Endometrium (tissue), 2 donors: ENCODE results near the gene SYT13.

Source experiments
- FAIRE-seq: peaks from 2 replicates; lab custom pipeline; 2012; peaks lifted over from hg19 to GRCh38; lab: Jason Lieb, UNC
- donor health status: control.
- donor health status: control.

The SYT13 gene

DNA sequence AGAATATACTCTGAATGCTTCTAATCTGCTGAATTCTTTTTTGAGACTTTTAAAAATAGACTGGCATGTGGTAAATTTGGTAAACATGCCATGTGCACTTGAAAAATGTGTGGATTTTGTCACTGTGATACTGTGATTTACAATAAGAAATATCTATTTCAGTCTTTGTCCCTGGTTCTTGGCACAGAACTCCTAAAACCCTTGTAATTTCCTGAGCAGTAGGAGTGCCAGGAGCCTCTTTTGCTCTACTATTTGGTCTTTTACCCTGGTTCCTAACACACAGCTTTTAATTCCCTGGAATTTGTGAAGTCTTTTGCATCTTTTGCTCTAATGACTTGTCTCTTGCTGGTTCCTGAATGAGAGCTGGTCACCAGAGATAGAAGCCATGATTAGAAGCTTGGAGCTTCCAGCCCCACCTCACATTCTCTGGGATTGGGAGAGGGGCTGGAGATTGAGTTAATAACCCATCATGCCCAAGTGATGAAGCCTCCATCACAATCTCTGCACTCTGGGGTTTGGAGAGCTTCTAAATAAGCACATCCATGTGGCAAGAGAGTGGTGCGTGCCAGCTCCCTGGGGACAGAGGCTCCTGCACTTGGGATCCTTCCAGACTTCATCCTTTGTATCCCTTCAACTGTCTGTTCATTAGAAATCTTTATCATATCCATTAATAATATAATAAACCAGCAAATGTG, 27.2 kb upstream of the SYT13 start:
- FAIRE-seq, result no peak

DNA sequence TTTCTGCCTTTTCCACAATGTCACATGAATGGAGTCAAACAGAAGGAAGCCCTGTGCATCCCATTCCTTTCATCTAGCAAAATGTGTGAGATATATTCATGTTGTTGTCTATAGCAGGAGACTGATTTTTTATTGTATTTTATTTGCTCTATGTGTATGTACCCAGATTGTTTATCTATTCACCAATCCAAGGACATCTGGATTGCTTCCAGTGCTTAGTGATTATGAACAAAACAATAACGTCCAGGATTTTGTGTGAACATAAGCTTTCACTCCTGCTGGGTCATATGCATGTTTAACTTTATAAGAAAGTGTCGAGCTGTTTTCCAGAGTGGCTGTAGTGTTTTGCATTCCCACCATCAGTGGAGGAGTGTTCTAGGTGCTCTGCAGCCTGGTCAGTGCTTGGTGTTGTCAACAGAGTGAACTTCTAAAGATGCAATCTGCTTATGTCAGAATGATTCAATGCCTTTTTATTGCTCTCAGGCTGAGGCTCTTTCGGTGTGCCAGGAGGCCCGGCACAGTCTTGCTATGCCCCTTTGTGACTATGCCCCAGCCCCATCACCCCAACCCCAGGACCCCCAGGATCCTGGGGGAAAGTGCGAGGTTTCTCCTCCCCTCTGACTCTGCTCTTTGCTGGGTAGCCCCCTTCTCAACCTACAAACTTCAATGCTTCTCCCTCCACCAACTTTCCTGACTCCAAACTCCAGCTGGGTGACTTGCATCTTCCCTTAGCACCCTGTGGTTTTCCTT, 19.9 kb upstream of the SYT13 start:
- no peak for FAIRE-seq

DNA sequence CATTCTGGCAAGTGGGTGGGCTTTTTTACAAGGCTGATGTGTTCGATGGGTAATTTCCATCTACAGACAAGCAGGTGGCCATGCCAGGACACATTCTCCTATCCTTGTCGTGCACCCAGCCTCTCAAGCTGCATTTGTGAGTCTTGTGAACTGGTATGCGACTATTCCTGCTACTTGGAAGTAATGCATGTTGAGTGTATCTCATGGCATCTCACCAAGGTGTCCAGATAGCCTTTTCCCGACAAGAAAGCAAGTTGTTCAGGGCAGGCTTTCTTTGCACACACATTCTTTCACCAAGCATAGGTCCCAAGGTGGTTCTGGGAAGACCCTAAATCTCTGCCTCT, 18.8 kb upstream of the SYT13 start:
- no peak for FAIRE-seq

DNA sequence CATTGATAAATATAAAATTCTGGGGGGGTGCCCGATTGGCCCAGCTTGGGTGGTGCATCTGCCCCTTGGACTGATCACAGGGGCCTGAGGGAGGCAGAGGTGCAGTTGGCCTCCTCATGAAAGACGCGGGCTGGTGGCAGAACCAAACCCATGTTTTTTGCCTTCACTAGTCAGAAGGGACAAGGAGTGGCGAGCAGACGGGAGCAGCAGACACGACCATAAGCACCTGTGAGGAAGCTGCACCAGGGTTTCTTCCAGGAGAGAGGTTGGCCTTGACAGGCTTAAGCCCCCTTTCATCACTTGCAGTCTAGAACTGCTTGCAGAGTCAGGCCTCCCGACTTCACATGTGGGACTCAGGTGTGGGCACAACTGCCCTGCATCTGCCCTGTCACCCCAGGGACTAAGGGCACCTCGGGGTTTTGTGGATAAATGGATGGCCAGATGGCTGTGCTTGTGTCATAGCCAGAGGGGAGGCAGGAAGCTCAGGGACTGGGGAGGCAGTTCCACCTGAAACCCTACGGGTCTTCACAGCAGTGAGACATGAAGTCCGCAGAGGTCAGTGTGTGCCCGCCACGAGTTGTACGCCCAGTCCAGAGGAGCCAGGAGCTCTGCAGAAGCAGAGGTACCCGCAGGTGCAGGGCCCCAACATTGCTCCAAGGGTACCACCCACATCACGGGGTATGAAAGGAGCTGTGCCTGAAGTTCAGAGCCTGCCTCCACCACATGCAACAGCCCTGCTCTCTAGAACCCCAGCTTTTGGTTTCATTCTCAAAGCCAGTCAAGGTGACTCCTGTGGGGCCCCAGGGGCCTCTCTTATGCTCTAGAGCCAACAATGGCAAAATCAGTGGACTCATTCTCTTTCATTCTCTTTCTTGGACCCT, 18.2 kb upstream of the SYT13 start:
- FAIRE-seq, result no peak

DNA sequence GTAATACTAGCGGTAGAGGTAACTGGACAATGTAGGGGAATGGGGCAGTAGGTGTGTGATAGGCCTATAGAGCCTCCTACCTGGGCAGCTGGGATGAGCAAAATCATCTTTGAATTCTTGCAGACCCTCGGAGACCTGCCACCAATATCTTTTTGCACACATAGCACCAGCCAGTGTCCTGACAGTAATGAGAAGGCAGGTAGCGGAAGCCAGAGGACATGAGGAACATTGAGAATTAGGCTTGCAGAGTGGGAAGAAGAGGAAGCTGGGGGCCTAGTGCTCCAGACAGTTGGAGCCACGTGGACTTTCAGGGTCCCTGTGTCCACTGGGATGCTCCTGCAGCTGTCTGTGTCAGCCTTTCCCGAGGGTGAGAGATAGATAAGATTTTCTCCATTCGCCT, 17.2 kb upstream of the SYT13 start:
- no peak for FAIRE-seq

DNA sequence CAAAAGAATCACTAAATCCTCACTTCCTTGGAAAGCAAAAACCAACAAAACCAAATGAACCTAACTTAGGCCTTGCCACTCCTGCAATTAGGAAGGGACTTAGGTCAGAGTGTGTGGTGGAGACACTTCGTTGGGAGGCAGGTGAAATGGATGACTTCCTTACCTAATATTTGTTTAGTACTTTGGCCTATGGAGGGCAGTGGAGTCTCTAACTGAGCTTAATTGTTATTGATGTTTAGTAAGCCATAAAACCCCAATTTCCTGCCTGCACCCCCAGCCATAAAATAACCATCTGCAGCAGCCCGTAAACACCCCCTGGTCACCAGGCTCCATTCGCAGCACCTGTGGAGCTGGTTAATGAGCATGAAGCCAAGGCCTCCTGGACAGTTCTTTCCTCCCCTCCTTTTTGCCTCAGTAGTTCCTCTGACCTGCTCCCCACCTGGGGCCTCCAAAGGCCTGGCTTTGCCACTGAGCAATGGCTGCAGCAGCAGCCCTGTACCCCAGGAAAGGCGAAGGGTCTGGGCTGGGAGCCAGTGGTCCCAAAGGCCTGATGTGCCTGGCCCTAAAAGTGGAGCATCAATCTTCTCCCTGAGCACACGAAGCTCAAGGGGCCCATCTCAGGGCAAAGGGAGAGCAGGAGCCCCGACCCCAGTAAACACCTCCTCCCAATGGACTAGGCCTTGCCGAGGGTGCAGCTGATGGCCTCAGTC, 15.6 kb upstream of the SYT13 start:
- no peak for FAIRE-seq

DNA sequence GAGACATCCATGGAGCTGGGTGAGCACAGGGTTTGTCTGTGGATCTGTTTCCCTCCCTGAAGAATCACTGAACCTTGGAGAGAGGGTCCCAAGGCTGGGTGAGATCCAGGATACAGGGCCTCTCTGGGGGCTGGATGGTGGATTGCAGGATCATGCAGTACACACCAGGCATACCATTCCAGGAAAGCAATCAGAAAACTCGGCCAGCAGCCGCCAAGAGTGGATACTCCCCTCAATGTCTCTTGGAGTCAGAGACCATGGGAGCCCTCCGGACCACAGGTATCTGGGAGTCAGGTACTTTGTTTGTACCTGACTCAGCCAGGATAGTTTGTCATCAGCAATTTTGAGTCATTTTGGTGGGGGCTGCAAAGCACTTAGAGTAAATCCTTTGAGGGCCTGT, 14.6 kb upstream of the SYT13 start:
- no peak for FAIRE-seq

DNA sequence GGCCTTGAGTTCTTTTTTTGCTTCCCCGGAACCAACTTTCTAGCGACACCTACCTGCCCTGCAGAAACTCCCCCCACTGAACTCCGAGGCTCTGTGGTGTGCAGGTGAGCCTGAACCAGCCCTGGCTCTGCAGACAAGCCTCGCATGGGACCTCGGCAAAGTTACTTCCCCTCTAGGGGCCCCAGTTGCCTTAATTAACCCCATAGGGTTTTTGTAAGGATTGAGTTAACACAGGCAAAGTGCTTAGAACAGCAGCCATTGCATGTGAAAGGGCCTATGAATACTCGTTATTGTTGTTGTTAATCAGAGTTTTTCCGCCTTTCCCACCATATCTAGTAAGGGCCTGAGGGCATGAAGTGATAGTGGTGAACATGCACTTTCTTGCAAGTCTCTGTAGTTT, 12.6 kb upstream of the SYT13 start:
- FAIRE-seq, result no peak

DNA sequence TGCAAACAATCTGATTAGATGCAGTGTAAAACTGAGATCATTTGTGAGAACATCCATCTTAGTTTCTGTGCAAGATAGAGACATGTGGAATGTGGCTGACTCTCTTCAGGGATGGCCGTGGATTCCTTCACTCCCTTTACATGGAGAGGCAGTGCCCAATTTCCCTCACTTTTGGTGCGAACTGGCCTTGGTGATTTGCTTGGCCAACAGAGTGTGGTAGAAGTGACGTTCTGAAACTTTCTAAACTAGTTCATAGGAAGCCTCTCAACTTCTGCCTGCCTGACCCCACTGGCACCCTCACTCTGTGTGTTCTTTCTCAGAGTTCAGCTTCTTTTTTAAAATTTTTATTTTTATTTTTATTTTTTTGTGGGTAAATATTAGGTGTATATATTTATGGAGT, 9.9 kb upstream of the SYT13 start:
- FAIRE-seq, result no peak

DNA sequence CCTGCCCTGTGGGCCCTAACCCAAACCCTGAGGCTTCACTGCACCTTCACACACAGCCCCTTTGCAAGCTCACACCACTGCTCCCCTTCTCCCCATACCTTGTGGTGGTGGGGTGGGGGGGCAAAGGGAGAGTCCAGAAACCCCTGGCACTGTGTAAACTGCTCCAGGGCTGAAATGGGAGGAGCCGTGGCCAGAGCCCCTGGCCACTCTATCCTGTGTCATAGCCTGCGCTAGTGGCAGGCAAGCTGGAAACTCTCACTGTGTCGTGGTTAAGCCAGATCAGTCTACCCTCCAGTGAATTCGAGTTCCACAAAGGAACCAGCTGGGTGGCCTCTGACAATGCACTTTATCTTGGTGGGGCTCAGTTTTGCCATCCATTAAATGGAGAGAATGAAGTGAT, 8.4 kb upstream of the SYT13 start:
- FAIRE-seq, result no peak

DNA sequence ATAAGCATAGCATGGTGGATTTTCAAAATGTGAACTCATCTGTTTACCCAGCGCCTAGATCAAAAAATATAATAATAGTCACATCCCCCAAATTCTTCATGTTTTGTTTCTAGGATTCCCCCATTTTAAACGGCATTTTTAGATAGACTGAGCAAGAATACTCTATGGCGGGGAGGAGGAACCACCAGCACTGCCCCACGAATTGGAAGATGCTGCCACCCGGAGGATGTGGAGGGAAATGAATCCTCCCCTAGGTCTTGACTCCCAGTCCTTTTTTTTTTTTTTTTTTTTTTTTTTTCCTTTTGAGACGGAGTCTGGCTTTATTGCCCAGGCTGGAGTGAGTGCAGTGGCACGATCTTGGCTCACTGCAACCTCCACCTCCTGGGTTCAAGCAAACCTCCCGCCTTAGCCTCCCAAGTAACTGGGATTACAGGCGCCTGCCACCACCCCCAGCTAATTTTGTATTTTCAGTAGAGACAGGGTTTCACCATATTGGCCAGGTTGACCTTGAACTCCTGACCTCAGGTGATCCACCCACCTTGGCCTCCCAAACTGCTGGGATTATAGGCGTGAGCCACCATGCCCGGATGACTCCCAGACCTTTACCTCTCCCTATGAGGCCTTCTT, 7.5 kb upstream of the SYT13 start:
- FAIRE-seq, result peak; percentile 71

DNA sequence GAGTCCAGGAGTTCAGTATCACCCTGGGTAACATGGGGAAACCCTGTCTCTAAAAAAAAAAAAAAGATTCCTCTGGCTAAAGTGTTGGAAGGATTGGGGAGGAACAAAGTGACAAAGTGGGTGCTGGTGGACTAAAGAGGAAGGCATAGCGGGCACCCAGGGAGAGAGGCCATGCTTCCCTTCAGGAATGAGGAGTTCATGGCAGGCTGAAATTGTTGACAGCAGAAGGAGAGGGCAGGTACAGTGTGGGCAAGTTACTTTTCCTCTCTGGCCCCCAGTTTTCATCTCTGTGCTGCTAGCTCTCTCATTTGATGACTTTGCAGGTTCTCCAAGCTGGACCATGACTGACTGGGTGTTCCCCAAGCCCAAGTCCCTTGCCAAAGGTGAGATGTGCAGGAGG, 4.4 kb upstream of the SYT13 start:
- FAIRE-seq, result no peak

DNA sequence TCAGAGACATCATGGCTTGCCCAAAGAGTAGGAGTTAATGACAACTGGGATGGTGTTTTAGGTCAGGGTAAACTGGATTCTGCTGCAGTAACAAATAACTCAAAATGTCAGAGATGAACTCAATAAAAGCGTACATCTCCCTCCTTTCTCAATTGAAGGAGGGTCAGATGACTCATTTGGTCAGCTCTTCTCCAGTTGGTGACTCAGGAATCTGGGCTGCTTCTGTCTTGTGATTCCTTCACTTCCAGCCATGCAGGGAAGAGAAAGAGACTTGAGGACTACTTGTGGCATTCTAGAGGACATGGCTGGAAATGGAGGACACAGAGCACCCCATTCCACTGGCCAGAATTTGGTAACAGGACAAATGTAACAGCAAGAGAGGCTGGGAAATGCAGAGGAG, 3.2 kb upstream of the SYT13 start:
- FAIRE-seq, result no peak

DNA sequence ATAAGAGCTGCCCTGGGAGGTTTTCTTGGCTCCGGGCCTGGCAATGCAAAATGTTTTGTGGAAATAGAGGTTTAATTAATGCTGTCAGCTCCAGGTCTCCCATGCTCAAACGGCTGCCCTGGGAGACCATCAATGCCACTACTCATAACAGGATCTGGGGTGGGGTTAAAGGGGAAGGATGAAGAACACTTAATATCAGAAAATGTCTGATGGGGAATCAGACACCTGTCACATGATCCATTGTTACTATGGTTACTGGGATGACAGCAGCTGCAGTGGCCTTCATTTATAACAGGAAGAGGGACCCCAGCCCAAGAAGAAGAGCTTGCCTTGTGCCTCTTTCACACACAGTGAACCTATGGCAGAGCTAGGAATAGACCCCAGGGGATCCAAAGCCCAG, 2.2 kb upstream of the SYT13 start:
- FAIRE-seq, result no peak

DNA sequence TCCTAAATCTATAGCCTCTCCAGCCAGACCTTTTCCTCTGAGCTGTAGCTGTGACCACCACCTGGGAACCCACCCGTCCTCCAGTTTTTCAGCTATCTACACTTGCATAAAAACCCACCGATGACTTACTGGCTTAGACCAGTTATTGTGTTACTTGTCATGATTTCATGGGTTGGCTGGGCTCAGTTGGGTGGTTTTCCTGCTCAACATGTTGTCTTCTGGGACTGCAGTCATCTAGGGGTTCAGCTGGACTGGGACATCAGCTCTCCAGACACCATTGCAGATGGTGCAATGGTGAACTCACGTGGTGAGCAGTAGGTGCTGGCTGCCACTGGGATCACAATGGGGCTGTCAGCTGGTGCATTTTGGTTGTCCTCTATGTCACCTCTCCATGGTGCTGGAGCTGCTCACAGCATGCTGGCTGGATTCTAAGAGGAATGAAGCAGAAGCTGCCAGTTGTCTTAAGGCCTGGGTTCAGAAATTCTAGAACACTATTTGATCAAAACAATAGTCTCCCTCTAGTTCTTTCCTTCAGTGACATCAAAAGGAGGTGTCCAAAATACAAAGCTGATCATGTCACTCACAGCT, 1.3 kb upstream of the SYT13 start:
- FAIRE-seq, result no peak

DNA sequence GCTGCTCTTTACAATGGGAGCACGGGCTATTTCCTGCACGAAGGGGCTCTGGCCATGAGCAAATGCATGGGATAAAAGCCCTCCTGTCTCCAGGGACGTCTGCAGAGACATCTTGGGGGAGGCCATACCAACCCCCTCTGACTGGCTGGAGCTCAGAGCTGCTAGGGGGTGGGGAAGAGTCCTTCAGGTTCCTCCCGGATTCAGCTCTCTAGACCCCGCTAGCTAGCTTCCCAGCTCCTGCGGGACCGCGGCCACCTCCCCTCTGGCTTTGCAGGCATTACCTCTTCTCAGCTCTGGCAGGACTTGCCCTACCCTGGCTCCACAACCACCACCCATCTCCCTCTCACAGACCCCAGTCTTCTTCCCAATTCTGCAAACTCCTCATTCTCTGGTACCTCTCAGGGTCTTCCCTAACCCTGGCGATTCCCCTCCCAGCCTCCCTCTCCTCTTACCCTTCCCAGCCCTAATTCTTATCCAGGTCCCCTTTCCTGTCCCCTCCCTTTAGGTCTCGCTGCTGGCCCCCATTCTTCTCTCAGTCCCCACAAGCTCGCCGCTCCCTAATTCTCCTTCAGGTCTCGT, 802 bp downstream of the SYT13 start:
- no peak for FAIRE-seq

DNA sequence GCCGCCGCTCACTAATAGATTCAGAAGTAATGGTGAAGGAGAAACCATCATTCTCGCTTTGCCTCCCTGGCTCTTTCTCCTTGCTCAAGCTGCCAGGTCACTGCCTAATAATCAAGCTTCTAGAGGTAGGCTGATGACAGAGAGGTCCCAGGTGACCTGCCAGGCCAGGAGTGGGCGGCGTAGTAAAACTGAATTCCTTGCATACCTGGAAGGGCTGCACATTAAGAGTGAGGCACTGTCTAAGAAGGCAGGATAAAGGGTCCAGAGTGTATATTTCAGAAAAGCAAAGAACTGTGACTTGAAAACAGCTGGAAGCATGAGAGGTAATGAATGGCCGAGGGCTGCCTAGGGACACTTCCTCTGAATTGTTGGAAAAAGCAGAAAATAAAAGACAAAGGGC, 4.1 kb downstream of the SYT13 start:
- FAIRE-seq, result no peak

DNA sequence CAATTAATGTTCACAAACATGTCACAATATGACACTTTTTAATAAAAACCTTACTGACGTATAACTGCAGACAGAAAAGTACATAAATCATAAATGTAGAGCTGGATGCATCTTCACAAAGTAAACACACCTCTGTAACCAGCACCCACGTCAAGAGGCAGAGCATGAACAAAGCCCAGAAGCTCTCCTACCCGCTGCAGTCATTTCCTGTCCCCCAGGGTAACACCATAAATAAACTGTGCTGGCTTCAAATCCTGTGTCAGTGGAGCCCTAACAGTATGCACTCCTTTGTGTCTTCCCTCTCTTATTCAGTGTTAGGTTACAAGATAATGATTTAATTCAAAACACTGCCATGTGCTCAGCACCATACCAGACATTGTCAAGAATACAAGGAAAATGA, 5.7 kb downstream of the SYT13 start:
- no peak for FAIRE-seq

DNA sequence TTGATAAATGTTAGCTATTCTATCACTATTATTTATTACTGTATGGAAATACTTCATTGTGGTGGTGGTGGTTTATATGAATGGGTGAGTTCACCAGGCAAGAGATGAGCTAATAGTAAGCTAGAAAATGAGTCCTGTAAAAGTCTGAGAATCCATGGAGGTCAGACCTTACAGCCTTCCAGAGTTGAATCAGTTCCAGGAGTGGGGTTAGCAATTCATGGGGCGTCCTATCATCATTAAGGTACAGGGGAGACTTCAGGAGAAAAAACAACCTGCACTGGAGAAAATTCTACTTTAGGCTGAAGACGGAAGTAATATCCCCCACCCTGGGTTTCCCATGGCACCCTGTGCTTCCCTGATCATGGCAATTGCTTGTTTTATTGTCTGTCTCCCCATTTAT, 6.5 kb downstream of the SYT13 start:
- no peak for FAIRE-seq

DNA sequence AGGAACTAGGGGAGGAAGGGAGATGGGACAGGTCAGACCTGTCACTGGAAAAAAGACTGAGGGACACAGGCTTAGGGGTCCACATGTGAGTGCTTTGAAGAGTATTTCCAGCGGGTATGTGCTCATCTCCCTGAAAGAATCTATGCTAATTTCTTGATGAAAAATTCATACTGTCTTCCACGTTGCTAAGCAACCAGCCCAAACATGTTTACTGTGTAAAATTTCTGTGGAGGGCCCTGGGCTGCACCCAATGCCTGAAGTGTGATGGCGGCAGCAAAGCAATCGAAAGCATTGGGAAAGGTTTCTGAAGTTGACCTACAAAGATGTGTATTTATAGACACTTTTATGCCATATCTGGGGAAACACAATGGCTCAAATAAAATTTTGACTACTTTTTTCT, 7.4 kb downstream of the SYT13 start:
- FAIRE-seq, result no peak

DNA sequence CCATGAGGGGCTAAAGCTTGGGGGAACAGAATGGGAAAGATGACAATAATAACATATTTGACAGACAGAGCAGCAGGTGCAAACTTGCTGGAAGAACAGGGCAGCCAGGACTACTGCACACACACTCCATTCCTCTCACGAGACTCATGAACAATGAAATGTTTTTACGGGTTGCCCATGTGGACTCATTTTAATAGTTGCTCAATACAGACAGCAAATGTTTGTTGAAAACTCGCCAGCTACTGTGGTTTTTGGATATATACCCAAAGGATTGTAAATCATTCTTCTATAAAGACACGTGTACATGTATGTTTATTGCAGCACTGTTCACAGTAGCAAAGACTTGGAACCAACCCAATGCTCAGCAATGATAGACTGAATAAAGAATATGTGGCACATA, 10.3 kb downstream of the SYT13 start:
- FAIRE-seq, result no peak
